MM.1S (cell line): ENCODE results near the gene TMEM81.

Experiments
- DNase-seq: peaks from one replicate; pipeline ENCODE4 v3.0.0-alpha.2; 2015
- H2AFZ ChIP-seq: fragments of 300-600 bp; sonication (generic); 2 replicates; pipeline ENCODE4 v1.6.0; 2016; ENCODE audit warnings: antibody characterized with exemption, low read length
- H3F3A ChIP-seq: fragments of 300-600 bp; sonication (generic); 2 replicates; pipeline ENCODE4 v1.6.1; 2016; ENCODE audit warnings: mild to moderate bottlenecking, antibody characterized with exemption, low read length, moderate library complexity, mixed read lengths; ENCODE audit not compliant: insufficient read depth
- H3K27ac ChIP-seq: fragments of 300-600 bp; sonication (generic); 2 replicates; pipeline ENCODE4 v1.5.1; 2016; ENCODE audit warnings: mild to moderate bottlenecking, low read length
- H3K27me3 ChIP-seq: fragments of 300-600 bp; sonication (generic); replicated peaks from 2 replicates; pipeline ENCODE4 v1.6.0; 2016; ENCODE audit warnings: low read length; ENCODE audit not compliant: insufficient read depth
- H3K36me3 ChIP-seq: fragments of 300-600 bp; sonication (generic); replicated peaks from 2 replicates; pipeline ENCODE4 v1.6.1; 2016; ENCODE audit warnings: mild to moderate bottlenecking, low read length, mixed read lengths; ENCODE audit not compliant: insufficient read depth
- H3K4me1 ChIP-seq: fragments of 300-600 bp; sonication (generic); 2 replicates; pipeline ENCODE4 v1.6.1; 2016; ENCODE audit warnings: low read length, mixed read lengths
- H3K4me2 ChIP-seq: fragments of 300-600 bp; sonication (generic); 2 replicates; pipeline ENCODE4 v1.6.0; 2016; ENCODE audit warnings: low read depth, low read length
- H3K4me3 ChIP-seq: fragments of 300-600 bp; sonication (generic); 2 replicates; pipeline ENCODE4 v1.5.1; 2016; ENCODE audit warnings: low read length, mixed read lengths
- H3K79me2 ChIP-seq: fragments of 300-600 bp; sonication (generic); 2 replicates; pipeline ENCODE4 v1.6.1; 2016; ENCODE audit warnings: mixed run types, low read length, mixed read lengths
- H3K9ac ChIP-seq: fragments of 300-600 bp; sonication (generic); 2 replicates; pipeline ENCODE4 v1.6.1; 2016; ENCODE audit warnings: low read length, mixed read lengths
- H3K9me2 ChIP-seq: fragments of 300-600 bp; sonication (generic); replicated peaks from 2 replicates; pipeline ENCODE4 v1.6.1; 2016; ENCODE audit warnings: mild to moderate bottlenecking, low read length, mixed read lengths; ENCODE audit not compliant: insufficient read depth
- H3K9me3 ChIP-seq: fragments of 300-600 bp; sonication (generic); replicated peaks from 2 replicates; pipeline ENCODE4 v1.6.1; 2016; ENCODE audit warnings: mild to moderate bottlenecking, low read length, mixed read lengths; ENCODE audit not compliant: insufficient read depth
- H4K20me1 ChIP-seq: fragments of 300-600 bp; sonication (generic); 2 replicates; pipeline ENCODE4 v1.6.1; 2016; ENCODE audit warnings: mild to moderate bottlenecking, low read length, moderate library complexity, mixed read lengths; ENCODE audit not compliant: insufficient read depth
- EZH2 ChIP-seq: fragments of 300-600 bp; sonication (generic); optimal IDR thresholded peaks from 2 replicates; pipeline ENCODE3; 2017; ENCODE audit warnings: low read depth, mild to moderate bottlenecking, antibody characterized with exemption, low read length, mixed read lengths
- EZH2phosphoT487 ChIP-seq: fragments of 300-600 bp; sonication (generic); IDR thresholded peaks from 2 replicates; pipeline ENCODE4 v1.6.1; 2018; ENCODE audit warnings: antibody characterized with exemption, low read length
- TF ChIP-seq, protein P1 (sequence below): fragments of 300-600 bp; sonication (generic); IDR thresholded peaks from 2 replicates; pipeline ENCODE4 v1.5.1; 2016; ENCODE audit warnings: antibody characterized with exemption, low read length, mixed read lengths

Gene TMEM81

DNA sequence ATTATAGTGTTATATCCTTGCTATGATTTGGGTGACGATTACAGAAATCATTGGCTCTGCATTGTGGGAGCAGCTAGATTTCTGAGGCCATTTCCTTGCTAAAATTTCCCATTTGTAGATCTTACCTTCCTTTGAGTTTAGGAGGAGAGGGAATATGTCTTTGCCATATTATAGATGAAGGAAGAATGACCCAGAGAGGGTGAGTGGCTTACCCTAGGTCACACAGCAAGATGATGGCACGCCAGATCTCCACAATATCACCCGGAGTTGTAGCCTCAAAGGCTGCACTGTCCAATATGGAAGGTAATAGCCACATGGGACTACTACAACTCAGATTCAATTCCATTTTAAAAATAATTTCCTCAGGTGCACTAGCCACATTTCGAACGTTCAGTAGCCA, 31.0 kb downstream of the TMEM81 start:
- H3K9me2 ChIP-seq, result no peaks in the 10 kb centered on the region
- no peak overlapping the region for H2AFZ ChIP-seq
- no peaks in the 10 kb centered on the region for H3K36me3 ChIP-seq
- H3K27me3 ChIP-seq, result peaks cover 69% of the 10 kb centered on the region
- H3K9me3 ChIP-seq, result no peaks in the 10 kb centered on the region
- no peaks in the 10 kb centered on the region for H3K4me1 ChIP-seq
- H3K9ac ChIP-seq, result no peak overlapping the region
- no peak for DNase-seq
- no peak overlapping the region for H3K4me2 ChIP-seq
- H3K4me3 ChIP-seq, result no peak overlapping the region
- H3K79me2 ChIP-seq, result no peaks in the 10 kb centered on the region
- H3F3A ChIP-seq, result no peaks in the 10 kb centered on the region
- TF ChIP-seq EZH2 (no peak), EZH2phosphoT487 (no peak)
- TF ChIP-seq, protein P1, sequence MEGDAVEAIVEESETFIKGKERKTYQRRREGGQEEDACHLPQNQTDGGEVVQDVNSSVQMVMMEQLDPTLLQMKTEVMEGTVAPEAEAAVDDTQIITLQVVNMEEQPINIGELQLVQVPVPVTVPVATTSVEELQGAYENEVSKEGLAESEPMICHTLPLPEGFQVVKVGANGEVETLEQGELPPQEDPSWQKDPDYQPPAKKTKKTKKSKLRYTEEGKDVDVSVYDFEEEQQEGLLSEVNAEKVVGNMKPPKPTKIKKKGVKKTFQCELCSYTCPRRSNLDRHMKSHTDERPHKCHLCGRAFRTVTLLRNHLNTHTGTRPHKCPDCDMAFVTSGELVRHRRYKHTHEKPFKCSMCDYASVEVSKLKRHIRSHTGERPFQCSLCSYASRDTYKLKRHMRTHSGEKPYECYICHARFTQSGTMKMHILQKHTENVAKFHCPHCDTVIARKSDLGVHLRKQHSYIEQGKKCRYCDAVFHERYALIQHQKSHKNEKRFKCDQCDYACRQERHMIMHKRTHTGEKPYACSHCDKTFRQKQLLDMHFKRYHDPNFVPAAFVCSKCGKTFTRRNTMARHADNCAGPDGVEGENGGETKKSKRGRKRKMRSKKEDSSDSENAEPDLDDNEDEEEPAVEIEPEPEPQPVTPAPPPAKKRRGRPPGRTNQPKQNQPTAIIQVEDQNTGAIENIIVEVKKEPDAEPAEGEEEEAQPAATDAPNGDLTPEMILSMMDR, result no peak
- H3K27ac ChIP-seq, result no peak overlapping the region
- H4K20me1 ChIP-seq, result no peaks in the 10 kb centered on the region

DNA sequence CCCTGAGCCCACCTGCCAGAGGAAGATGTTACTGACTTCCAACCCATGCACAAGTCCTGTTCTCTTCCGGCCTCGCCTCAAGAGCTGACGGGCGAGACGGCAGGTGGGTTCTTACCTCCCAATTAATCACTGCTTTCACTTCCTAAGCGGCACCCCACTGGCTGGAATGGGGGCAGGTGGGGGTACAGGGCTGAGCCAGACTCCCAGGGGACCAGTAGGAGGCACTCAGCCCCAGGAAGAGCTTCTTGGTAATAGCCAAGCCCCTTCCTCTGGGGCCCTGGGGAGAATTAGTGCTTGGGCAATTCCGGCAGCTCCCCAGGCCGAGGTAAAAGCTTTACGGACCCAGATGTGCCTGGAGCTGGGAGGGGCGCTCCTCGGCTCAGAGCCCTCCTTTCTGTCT, 31.6 kb downstream of the TMEM81 start:
- no peaks in the 10 kb centered on the region for H3K9me2 ChIP-seq
- no peak overlapping the region for H3K9ac ChIP-seq
- DNase-seq, result no peak
- no peak overlapping the region for H3K27ac ChIP-seq
- no peaks in the 10 kb centered on the region for H3F3A ChIP-seq
- no peaks in the 10 kb centered on the region for H3K79me2 ChIP-seq
- H3K27me3 ChIP-seq, result peaks cover 72% of the 10 kb centered on the region
- no peak overlapping the region for H2AFZ ChIP-seq
- TF ChIP-seq EZH2phosphoT487, result no peak
- TF ChIP-seq, protein P1, result no peak
- no peak for TF ChIP-seq EZH2
- no peaks in the 10 kb centered on the region for H3K9me3 ChIP-seq
- no peak overlapping the region for H3K4me2 ChIP-seq
- H3K36me3 ChIP-seq, result no peaks in the 10 kb centered on the region
- H3K4me1 ChIP-seq, result no peaks in the 10 kb centered on the region
- no peak overlapping the region for H3K4me3 ChIP-seq
- H4K20me1 ChIP-seq, result no peaks in the 10 kb centered on the region

DNA sequence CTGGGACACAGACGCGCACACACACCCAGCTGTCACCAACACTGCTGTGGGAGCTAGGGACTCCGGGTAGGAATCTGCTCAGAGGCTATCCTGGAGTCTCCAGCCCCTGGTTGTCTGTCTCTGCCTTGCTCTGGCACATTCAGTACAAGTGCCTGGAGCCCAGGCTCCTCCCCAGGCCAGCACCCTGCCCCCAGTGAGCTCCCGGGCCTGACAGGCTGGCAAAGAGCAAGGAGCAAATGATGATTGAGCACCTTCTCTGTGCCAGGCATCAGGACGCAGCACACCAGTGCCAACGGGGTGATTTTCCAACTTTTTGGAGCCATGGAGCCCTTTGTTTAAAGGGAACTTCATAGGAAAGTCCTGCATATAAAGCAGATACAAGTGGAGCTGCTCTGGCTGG, 34.8 kb downstream of the TMEM81 start:
- no peaks in the 10 kb centered on the region for H3K4me1 ChIP-seq
- TF ChIP-seq EZH2 (no peak), EZH2phosphoT487 (no peak)
- TF ChIP-seq, protein P1, result no peak
- no peaks in the 10 kb centered on the region for H3K36me3 ChIP-seq
- H3F3A ChIP-seq, result no peaks in the 10 kb centered on the region
- DNase-seq, result no peak
- peaks cover 79% of the 10 kb centered on the region for H3K27me3 ChIP-seq
- H3K4me3 ChIP-seq, result no peak overlapping the region
- no peak overlapping the region for H2AFZ ChIP-seq
- no peak overlapping the region for H3K4me2 ChIP-seq
- no peaks in the 10 kb centered on the region for H3K9me2 ChIP-seq
- H3K9me3 ChIP-seq, result no peaks in the 10 kb centered on the region
- no peaks in the 10 kb centered on the region for H4K20me1 ChIP-seq
- H3K79me2 ChIP-seq, result no peaks in the 10 kb centered on the region
- H3K27ac ChIP-seq, result no peak overlapping the region
- H3K9ac ChIP-seq, result no peak overlapping the region
